A549 (cell line): ENCODE measurements around the gene PKP4.

ENCODE experiments used
- BHLHE40 ChIP-seq: IDR thresholded peaks from 2 replicates; pipeline ENCODE4 v1.6.1; 2012; ENCODE audit warnings: low read depth, low read length, inconsistent platforms
- CTCF ChIP-seq: fragments of >200 bp; sonication (Bioruptor Twin); formaldehyde crosslinking; IDR thresholded peaks from 3 replicates; pipeline ENCODE4 v1.5.1; 2016
- MYC ChIP-seq: IDR thresholded peaks from 2 replicates; pipeline ENCODE4 v1.6.1; 2012; ENCODE audit warnings: mild to moderate bottlenecking, inconsistent platforms, low read length, improper control_type of control experiment, borderline replicate concordance

- TF ChIP-seq MYC, result no peak
- no peak for TF ChIP-seq CTCF
- no peak for TF ChIP-seq BHLHE40
Measured at GRCh38 chr2:158693476-158693875, 236.7 kb downstream of the PKP4 start.
